Adrenal gland (tissue), 12 donors: Measurements from ENCODE around the gene GATAD2A. TPM values are rescaled to one million over a fixed set of nuclear protein-coding genes. Genes with fewer than 3 reads are reported as not detected.

Experiments
- DNase-seq, 7 donors: peaks; one replicate each; pipeline ENCODE4 v3.0.0-alpha.2; 2019 to 2020
- H3K27ac ChIP-seq, 5 donors: fragments of 200-600 bp; sonication (generic) in 4 of 5; 1 replicate in 3 of 5; 2 replicates in 2 of 5; pipeline versions ENCODE4 v1.5.1 to v1.8.0; 2016 to 2020; ENCODE audit warnings: mild to moderate bottlenecking in 1 of 5
- H3K27me3 ChIP-seq: fragments of 200-600 bp; 2 replicates; pipeline ENCODE4 v1.8.0; 2021
- H3K36me3 ChIP-seq, 2 donors: fragments of 200-600 bp; replicated peaks in 1 of 2; 1 replicate in 1 of 2; 2 replicates in 1 of 2; pipeline versions ENCODE4 v1.5.1 to v1.8.0; 2018 to 2022
- H3K4me1 ChIP-seq, 2 donors: fragments of 200-600 bp; replicated peaks in 1 of 2; 1 replicate in 1 of 2; 2 replicates in 1 of 2; pipeline versions ENCODE4 v1.5.1 to v1.8.0; 2018 to 2021
- H3K4me3 ChIP-seq, 4 donors: fragments of 200-600 bp; sonication (generic) in 3 of 4; one replicate each; pipeline ENCODE4 v1.5.1; 2016 to 2018
- H3K9me3 ChIP-seq, 3 donors: fragments of 200-600 bp; sonication (generic) in 1 of 3; replicated peaks in 1 of 3; 1 replicate in 2 of 3; 2 replicates in 1 of 3; pipeline versions ENCODE4 v1.5.1 to v1.8.0; 2016 to 2021
- POLR2A ChIP-seq, 2 donors: fragments of 450-650 bp; IDR thresholded peaks; one replicate each; pipeline ENCODE4 v1.6.1; 2017; ENCODE audit warnings: antibody characterized with exemption in 2 of 2, mild to moderate bottlenecking in 2 of 2, moderate library complexity in 1 of 2
- WGBS, 4 donors: extraction: QIAGEN DNeasy Blood & Tissue Kit in 2 of 4; methylation state at CpG; one replicate each; pipeline versions ENCODE4 v1.1.5 to v1.1.7; 2013 to 2017; 5-methylcytosine and 5-hydroxymethylcytosine counted together
- intact Hi-C, 2 donors: fragments of 100-400 bp; cut with DNase I; formaldehyde crosslinking; loops; one replicate each; pipeline versions ENCODE4 v1.14.1 to v1.15.0; 2022 to 2023
- polyA plus RNA-seq, 3 donors: library from polyadenylated mRNA; stranded (reverse); fragments of 200-250 nt in 2 of 3; fragments of 350-450 nt in 1 of 3; fragmentation: Illumina TruSeq in 1 of 3; extraction: RNeasy Lipid Tissue Mini Kit (QIAGEN cat#74804) in 1 of 3; gene quantifications; one replicate each; pipeline ENCODE4 v1.2.3, GENCODE V29; 2013 to 2014
- total RNA-seq, 9 donors: library from RNA; depleted of rRNA in 4 of 9; stranded (reverse); fragments of >200 nt in 4 of 9; fragments of 120-200 nt in 1 of 9; fragmentation: NEBNext Ultra II Directional in 1 of 9; extraction: Animal tissue kit (Norgen Biotek cat#: 25700) in 1 of 9; gene quantifications; one replicate each; pipeline versions ENCODE4 v1.1.0 to v1.2.4, GENCODE V29; 2013 to 2023
- TF ChIP-seq, protein P1 (sequence below), 6 experiments: fragments of 450-650 bp in 4 of 6; fragments of 200-600 bp in 2 of 6; sonication (generic) in 1 of 6; IDR thresholded peaks; 1 replicate in 5 of 6; 2 replicates in 1 of 6; pipeline versions ENCODE4 v1.5.1 to v1.8.0; 2016 to 2021; ENCODE audit warnings: antibody characterized with exemption in 6 of 6, mild to moderate bottlenecking in 2 of 6, moderate library complexity in 1 of 6
- donor health status: healthy with polysubstance abuse.
- donor health status: Bipolar disorder and iron deficiency.
- donor health status: DM: yes; HTN: yes; CAD: no.
- donor health status: DM: no; HTN: no; CAD: no.
- donor health status: DM: no; HTN: no; CAD: no.
- donor health status: DM: yes; HTN: yes; CAD: no.

Gene GATAD2A
- total and polyA plus RNA-seq, 12 donors = 17.0 to 125 (median 61.9) TPM

DNA sequence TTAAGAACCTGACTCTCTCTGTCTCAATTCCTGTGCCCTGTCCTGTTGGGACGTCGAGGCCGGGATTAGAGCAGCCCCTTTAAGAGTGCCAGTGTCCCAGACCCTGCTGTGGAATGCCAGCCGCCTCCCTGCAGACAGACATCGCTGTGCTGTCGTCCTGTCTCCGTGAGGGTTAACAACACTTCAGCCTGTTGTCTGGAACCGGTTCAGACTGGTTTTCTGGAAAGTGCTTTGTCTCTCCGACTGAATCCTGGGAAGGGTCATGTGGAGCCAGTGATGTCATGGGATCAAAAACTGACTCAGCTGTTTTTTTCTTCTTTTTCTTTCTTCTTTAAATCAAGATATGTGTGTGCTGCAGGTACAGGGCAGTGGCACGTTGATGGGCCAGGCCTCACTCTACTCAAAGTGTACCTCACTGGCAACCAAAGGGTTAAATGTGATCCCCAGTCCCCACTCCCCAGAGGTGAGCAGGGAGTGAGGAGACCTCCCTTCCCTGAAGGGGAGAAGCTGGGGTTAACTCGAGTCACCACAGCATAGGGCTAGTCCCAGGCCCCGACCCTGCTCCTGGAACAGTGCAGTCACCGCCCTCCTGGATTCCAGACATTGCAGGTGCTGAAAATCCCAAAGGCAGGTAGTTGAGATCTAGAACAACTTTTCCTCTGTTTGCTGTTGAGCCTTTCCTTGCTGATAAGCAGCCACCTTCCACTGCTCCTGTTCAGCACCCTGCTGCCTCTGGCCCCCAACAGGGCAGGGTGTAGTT is 59.0 kb downstream of the GATAD2A start:
- 50 to 66% (median 55%) methylated on average over 13 of the region's 13 CpGs for WGBS, 4 donors
- H3K9me3 ChIP-seq = peaks cover 0 to 18% (median 0%) of the 10 kb centered on the region in 3 donors
- DNase-seq = peak in 4 of 7 donors; percentile 65 to 73 (median 66)
- H3K4me1 ChIP-seq = peaks cover 50 to 54% of the 10 kb centered on the region in 2 donors
- H3K27me3 ChIP-seq = no peaks in the 10 kb centered on the region
- intact Hi-C loops = no loop called here
- peaks cover 0 to 15% of the 10 kb centered on the region in 2 donors for H3K36me3 ChIP-seq
- TF ChIP-seq POLR2A (IDR thresholded peaks at IDR 0.05) = no peak
- TF ChIP-seq, protein P1, sequence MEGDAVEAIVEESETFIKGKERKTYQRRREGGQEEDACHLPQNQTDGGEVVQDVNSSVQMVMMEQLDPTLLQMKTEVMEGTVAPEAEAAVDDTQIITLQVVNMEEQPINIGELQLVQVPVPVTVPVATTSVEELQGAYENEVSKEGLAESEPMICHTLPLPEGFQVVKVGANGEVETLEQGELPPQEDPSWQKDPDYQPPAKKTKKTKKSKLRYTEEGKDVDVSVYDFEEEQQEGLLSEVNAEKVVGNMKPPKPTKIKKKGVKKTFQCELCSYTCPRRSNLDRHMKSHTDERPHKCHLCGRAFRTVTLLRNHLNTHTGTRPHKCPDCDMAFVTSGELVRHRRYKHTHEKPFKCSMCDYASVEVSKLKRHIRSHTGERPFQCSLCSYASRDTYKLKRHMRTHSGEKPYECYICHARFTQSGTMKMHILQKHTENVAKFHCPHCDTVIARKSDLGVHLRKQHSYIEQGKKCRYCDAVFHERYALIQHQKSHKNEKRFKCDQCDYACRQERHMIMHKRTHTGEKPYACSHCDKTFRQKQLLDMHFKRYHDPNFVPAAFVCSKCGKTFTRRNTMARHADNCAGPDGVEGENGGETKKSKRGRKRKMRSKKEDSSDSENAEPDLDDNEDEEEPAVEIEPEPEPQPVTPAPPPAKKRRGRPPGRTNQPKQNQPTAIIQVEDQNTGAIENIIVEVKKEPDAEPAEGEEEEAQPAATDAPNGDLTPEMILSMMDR (IDR thresholded peaks at IDR 0.05) = no peak
- H3K4me3 ChIP-seq = no peak overlapping the region
- H3K27ac ChIP-seq = peak overlapping the region in 4 of 5 donors; percentile 25 to 92 (median 73)

DNA sequence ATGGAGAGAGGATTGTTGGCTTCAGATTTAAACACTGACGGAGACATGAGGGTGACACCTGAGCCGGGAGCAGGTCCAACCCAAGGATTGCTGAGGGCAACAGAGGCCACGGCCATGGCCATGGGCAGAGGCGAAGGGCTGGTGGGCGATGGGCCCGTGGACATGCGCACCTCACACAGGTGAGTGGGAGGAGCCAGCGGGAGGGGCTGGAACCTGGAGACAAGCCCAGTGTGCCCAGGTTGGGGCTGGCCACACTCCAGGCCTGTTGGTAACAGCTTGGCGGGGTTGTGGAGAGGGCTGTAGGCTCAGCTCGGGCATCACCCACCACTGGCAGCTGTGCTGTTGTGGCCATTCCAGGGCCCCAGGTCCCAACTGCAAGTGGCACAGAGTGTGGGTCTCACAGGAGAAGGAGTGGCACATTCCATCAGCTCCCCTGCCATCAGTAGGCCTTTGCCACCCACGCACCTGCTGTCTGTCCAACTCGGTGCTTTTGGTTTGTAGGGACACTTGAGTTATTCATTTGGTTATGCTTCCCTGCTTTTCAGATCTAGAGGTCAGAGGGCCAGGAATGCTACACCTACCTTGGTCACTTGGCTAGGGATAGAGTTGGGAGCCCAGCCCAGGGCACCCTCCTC is 60.1 kb downstream of the GATAD2A start:
- intact Hi-C loops = no loop called here
- no peak for TF ChIP-seq POLR2A (IDR thresholded peaks at IDR 0.05)
- TF ChIP-seq, protein P1 (IDR thresholded peaks at IDR 0.05) = no peak
- Histone ChIP-seq H3K27me3 (no peaks in the 10 kb centered on the region), H3K9me3 (peaks cover 0 to 18% (median 0%) of the 10 kb centered on the region in 3 donors), H3K4me1 (peaks cover 41 to 43% of the 10 kb centered on the region in 2 donors), H3K36me3 (peaks cover 0 to 15% of the 10 kb centered on the region in 2 donors), H3K4me3 (no peak overlapping the region), H3K27ac (no peak overlapping the region)
- 94 to 98% (median 95%) methylated on average over 10 to 12 of the region's 12 CpGs for WGBS, 4 donors
- DNase-seq = no peak

DNA sequence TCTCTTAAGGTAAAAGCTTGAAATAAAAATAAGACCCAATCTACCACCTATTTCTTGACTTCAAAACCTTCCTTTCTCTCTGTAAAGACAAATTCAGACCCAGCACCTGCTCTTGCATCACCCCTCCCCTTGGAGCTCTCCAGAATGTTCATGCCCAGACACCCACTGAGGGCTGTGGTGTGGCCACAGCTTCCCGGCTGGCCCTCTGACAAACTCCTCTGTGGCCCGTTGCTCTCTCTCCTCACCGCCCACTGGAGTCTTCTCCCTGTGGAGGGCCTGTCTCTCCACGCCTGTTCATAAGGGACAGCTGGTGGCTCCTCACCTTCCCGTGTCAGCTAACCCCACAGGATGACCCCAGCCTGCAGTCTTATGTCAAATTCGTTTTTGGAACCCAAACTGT is 60.7 kb downstream of the GATAD2A start:
- H3K4me3 ChIP-seq = no peak overlapping the region
- TF ChIP-seq, protein P1 (IDR thresholded peaks at IDR 0.05) = no peak
- no peak for TF ChIP-seq POLR2A (IDR thresholded peaks at IDR 0.05)
- H3K27ac ChIP-seq = no peak overlapping the region
- H3K27me3 ChIP-seq = no peaks in the 10 kb centered on the region
- H3K4me1 ChIP-seq = peaks cover 35 to 37% of the 10 kb centered on the region in 2 donors
- peaks cover 0 to 18% (median 0%) of the 10 kb centered on the region in 3 donors for H3K9me3 ChIP-seq
- intact Hi-C loops = no loop called here
- DNase-seq = no peak
- WGBS, 4 donors = 85 to 97% (median 92%) methylated on average over 6 of the region's 6 CpGs
- H3K36me3 ChIP-seq = peaks cover 0 to 15% of the 10 kb centered on the region in 2 donors

DNA sequence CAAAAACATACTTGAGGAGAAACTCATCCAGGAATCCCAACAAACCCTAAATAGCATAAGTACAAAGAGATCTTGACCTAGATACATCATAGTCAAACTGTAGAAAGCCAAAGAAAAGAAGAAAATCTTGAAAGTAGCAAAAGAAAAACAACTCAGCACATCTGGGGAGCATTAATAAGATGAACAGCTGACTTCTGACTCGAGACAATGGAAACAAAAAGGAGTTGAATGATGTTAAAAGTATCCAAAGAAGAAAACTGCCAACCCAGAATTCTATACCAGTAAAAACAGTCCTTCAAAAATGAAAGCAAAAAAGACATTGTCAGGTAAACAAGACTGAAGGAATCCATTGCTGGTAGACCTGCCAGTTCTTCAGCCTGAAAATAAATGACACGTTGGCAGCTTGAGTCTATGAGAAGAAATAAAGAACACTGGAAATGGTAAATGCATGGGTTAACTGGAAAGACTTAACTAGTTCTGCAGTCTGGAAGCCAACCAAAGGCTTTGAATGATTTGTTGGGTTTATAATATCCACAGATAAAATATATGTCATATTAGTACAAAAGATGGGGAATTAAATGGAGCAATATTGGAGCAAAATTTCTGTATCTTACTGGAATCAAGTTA is 63.1 kb downstream of the GATAD2A start:
- Histone ChIP-seq H3K4me1 (peaks cover 12 to 13% of the 10 kb centered on the region in 2 donors), H3K27me3 (no peaks in the 10 kb centered on the region), H3K27ac (no peak overlapping the region), H3K4me3 (no peak overlapping the region), H3K9me3 (peaks cover 0 to 18% (median 0%) of the 10 kb centered on the region in 3 donors), H3K36me3 (peaks cover 0 to 15% of the 10 kb centered on the region in 2 donors)
- no peak for DNase-seq
- TF ChIP-seq, protein P1 (IDR thresholded peaks at IDR 0.05) = no peak
- no peak for TF ChIP-seq POLR2A (IDR thresholded peaks at IDR 0.05)
- WGBS, 4 donors = 84 to 91% (median 90%) methylated on average over 2 of the region's 2 CpGs
- intact Hi-C loops = no loop called here
